T-helper 2 cell treated with Interferon-gamma antibody and Interleukin-4, amounts not matched to agents 5 μg/mL and 100 μg/mL, for 36 hours (primary cell): ENCODE results near the gene RHEX.
"Not testable (repeated sequence)": the region's sequence is repeated elsewhere in the genome, so short reads cannot be mapped to it uniquely, and the experiment has no call there.

Experiments
- DNase-seq: peaks from one replicate; pipeline ENCODE4 v3.0.0; 2021; ENCODE audit warnings: low spot score
- H3K27ac Mint-ChIP-seq: one replicate; pipeline ENCODE4 v1.8.0; 2021; ENCODE audit warnings: mild to moderate bottlenecking, mixed read lengths
- H3K27me3 Mint-ChIP-seq: one replicate; pipeline ENCODE4 v1.8.0; 2021; ENCODE audit warnings: low read depth, mixed read lengths
- H3K36me3 Mint-ChIP-seq: one replicate; pipeline ENCODE4 v1.8.0; 2021; ENCODE audit warnings: low read depth, mixed read lengths
- H3K4me1 Mint-ChIP-seq: one replicate; pipeline ENCODE4 v1.8.0; 2021; ENCODE audit warnings: low read depth, mixed read lengths
- H3K4me3 Mint-ChIP-seq: one replicate; pipeline ENCODE4 v1.8.0; 2022; ENCODE audit warnings: mild to moderate bottlenecking, moderate library complexity, mixed read lengths
- H3K9me3 Mint-ChIP-seq: one replicate; pipeline ENCODE4 v1.8.0; 2021; ENCODE audit warnings: mixed read lengths

The RHEX gene

GRCh38 chr1:206052919-206053610, at the start of gene RHEX:
RHEX (plus strand) TSS chr1:206053173; CDS start chr1:206097829, 44,656 bp downstream.
- not testable (repeated sequence) for H3K9me3 Mint-ChIP-seq, H3K36me3 Mint-ChIP-seq, H3K27ac Mint-ChIP-seq, H3K4me3 Mint-ChIP-seq
- Mint-ChIP-seq H3K4me1 (peaks cover 16% of the 10 kb centered on the region), H3K27me3 (peaks cover 50% of the 10 kb centered on the region)
- peak; percentile 27 for DNase-seq

- H3K27me3 Mint-ChIP-seq: peaks cover 4% of the 10 kb centered on the region
- H3K4me3 Mint-ChIP-seq: no peak overlapping the region
- DNase-seq: no peak
- no peaks in the 10 kb centered on the region for H3K9me3 Mint-ChIP-seq
- peaks cover 3% of the 10 kb centered on the region for H3K4me1 Mint-ChIP-seq
- H3K36me3 Mint-ChIP-seq: no peaks in the 10 kb centered on the region
- H3K27ac Mint-ChIP-seq: no peak overlapping the region
Observed at GRCh38 chr1:206003854-206004800, 48.8 kb upstream of the RHEX start.

- DNase-seq: no peak
- Mint-ChIP-seq H3K27me3 (peaks cover 4% of the 10 kb centered on the region), H3K9me3 (no peaks in the 10 kb centered on the region), H3K4me1 (peaks cover 3% of the 10 kb centered on the region), H3K27ac (no peak overlapping the region), H3K4me3 (no peak overlapping the region), H3K36me3 (no peaks in the 10 kb centered on the region)
Observed at GRCh38 chr1:206004826-206005225, 48.1 kb upstream of the RHEX start.

GRCh38 chr1:206005234-206005633, 47.7 kb upstream of the RHEX start:
- Mint-ChIP-seq H3K36me3 (no peaks in the 10 kb centered on the region), H3K9me3 (no peaks in the 10 kb centered on the region), H3K27me3 (peaks cover 4% of the 10 kb centered on the region), H3K4me3 (no peak overlapping the region), H3K4me1 (peaks cover 3% of the 10 kb centered on the region), H3K27ac (no peak overlapping the region)
- no peak for DNase-seq

GRCh38 chr1:206005778-206006180, 47.2 kb upstream of the RHEX start:
- no peaks in the 10 kb centered on the region for H3K36me3 Mint-ChIP-seq
- peaks cover 3% of the 10 kb centered on the region for H3K4me1 Mint-ChIP-seq
- H3K9me3 Mint-ChIP-seq: no peaks in the 10 kb centered on the region
- no peak overlapping the region for H3K27ac Mint-ChIP-seq
- peaks cover 5% of the 10 kb centered on the region for H3K27me3 Mint-ChIP-seq
- DNase-seq: no peak
- no peak overlapping the region for H3K4me3 Mint-ChIP-seq

GRCh38 chr1:206006946-206007345, 46.0 kb upstream of the RHEX start:
- Mint-ChIP-seq H3K27ac (no peak overlapping the region), H3K36me3 (no peaks in the 10 kb centered on the region), H3K9me3 (no peaks in the 10 kb centered on the region), H3K4me3 (no peak overlapping the region), H3K27me3 (peaks cover 6% of the 10 kb centered on the region), H3K4me1 (peaks cover 10% of the 10 kb centered on the region)
- no peak for DNase-seq

GRCh38 chr1:206010060-206010459, 42.9 kb upstream of the RHEX start:
- no peak for DNase-seq
- Mint-ChIP-seq H3K9me3 (no peaks in the 10 kb centered on the region), H3K27me3 (peaks cover 6% of the 10 kb centered on the region), H3K4me1 (peaks cover 10% of the 10 kb centered on the region), H3K27ac (no peak overlapping the region), H3K36me3 (no peaks in the 10 kb centered on the region), H3K4me3 (no peak overlapping the region)

GRCh38 chr1:206011057-206011456, 41.9 kb upstream of the RHEX start:
- H3K36me3 Mint-ChIP-seq: no peaks in the 10 kb centered on the region
- H3K4me3 Mint-ChIP-seq: no peak overlapping the region
- peak; percentile 23 for DNase-seq
- no peak overlapping the region for H3K27ac Mint-ChIP-seq
- peaks cover 5% of the 10 kb centered on the region for H3K27me3 Mint-ChIP-seq
- no peaks in the 10 kb centered on the region for H3K9me3 Mint-ChIP-seq
- peaks cover 10% of the 10 kb centered on the region for H3K4me1 Mint-ChIP-seq

- Mint-ChIP-seq H3K27ac (no peak overlapping the region), H3K4me3 (no peak overlapping the region), H3K27me3 (peaks cover 7% of the 10 kb centered on the region), H3K9me3 (no peaks in the 10 kb centered on the region), H3K4me1 (peaks cover 10% of the 10 kb centered on the region), H3K36me3 (no peaks in the 10 kb centered on the region)
- peak; percentile 10 for DNase-seq
Observed at GRCh38 chr1:206012086-206012859, 40.7 kb upstream of the RHEX start.

GRCh38 chr1:206013026-206013795, 39.8 kb upstream of the RHEX start:
- H3K4me3 Mint-ChIP-seq: no peak overlapping the region
- peaks cover 14% of the 10 kb centered on the region for H3K27me3 Mint-ChIP-seq
- DNase-seq: no peak
- no peak overlapping the region for H3K27ac Mint-ChIP-seq
- H3K4me1 Mint-ChIP-seq: peaks cover 10% of the 10 kb centered on the region
- no peaks in the 10 kb centered on the region for H3K9me3 Mint-ChIP-seq
- no peaks in the 10 kb centered on the region for H3K36me3 Mint-ChIP-seq

- Mint-ChIP-seq H3K4me3 (no peak overlapping the region), H3K4me1 (peaks cover 10% of the 10 kb centered on the region), H3K9me3 (no peaks in the 10 kb centered on the region), H3K27ac (no peak overlapping the region), H3K27me3 (peaks cover 23% of the 10 kb centered on the region), H3K36me3 (no peaks in the 10 kb centered on the region)
- DNase-seq: no peak
Observed at GRCh38 chr1:206014601-206015000, 38.4 kb upstream of the RHEX start.

GRCh38 chr1:206015071-206015470, 37.9 kb upstream of the RHEX start:
- no peak overlapping the region for H3K27ac Mint-ChIP-seq
- peaks cover 23% of the 10 kb centered on the region for H3K27me3 Mint-ChIP-seq
- H3K36me3 Mint-ChIP-seq: no peaks in the 10 kb centered on the region
- no peaks in the 10 kb centered on the region for H3K9me3 Mint-ChIP-seq
- H3K4me1 Mint-ChIP-seq: peaks cover 10% of the 10 kb centered on the region
- no peak for DNase-seq
- H3K4me3 Mint-ChIP-seq: no peak overlapping the region

- Mint-ChIP-seq H3K9me3 (no peaks in the 10 kb centered on the region), H3K36me3 (no peaks in the 10 kb centered on the region), H3K27ac (no peak overlapping the region), H3K4me1 (no peaks in the 10 kb centered on the region), H3K27me3 (peaks cover 30% of the 10 kb centered on the region), H3K4me3 (no peak overlapping the region)
- DNase-seq: no peak
Observed at GRCh38 chr1:206020393-206021007, 32.5 kb upstream of the RHEX start.
